ENCODE results near the gene CEACAM1. TPM values are rescaled to one million over a fixed set of nuclear protein-coding genes. Genes with fewer than 3 reads are reported as not detected.
"Not testable (repeated sequence)": the region's sequence is repeated elsewhere in the genome, so short reads cannot be mapped to it uniquely, and the experiment has no call there.

CEACAM1 gene
- total and polyA plus RNA-seq, 2 of the 13 experiments (the other 11 are each of a cell fraction or from before 2014, with no cell fraction given), result 13.5 to 332 TPM

- ATAC-seq; H3K36me3 ChIP-seq (replicated peaks in 1 of 2; ENCODE audit: control insufficient read depth in 1 of 2, insufficient read depth in 2 of 2, low read length in 2 of 2); intact Hi-C loops (cut with micrococcal nuclease; ENCODE audit: unreplicated experiment); H2AFZ ChIP-seq (ENCODE audit: low read length); CTCF ChIA-PET (ENCODE audit: low intra/inter-chr PET ratio, low total read pairs); H3K9me3 ChIP-seq (ENCODE audit: low read length); H3K79me2 ChIP-seq (ENCODE audit: insufficient read depth, low read length); in situ Hi-C loops (cut with HindIII; ENCODE audit: extremely low pct_ligation_motif_present, low pct_unique_long_range_greater_than_20kb); BruUV-seq (replicated peaks); H3K4me2 ChIP-seq (ENCODE audit: low read depth, low read length); H3K27ac ChIP-seq (ENCODE audit: extremely low read length, insufficient read depth, low read length); DNase-seq (ENCODE audit: low spot score); H3K27me3 ChIP-seq (ENCODE audit: control insufficient read depth in 1 of 2, insufficient read depth in 2 of 2, low read length in 2 of 2); H3K4me3 ChIP-seq (replicated peaks in 1 of 3; ENCODE audit: insufficient read depth in 1 of 3, low read depth in 2 of 3, low read length in 3 of 3); H3K9ac ChIP-seq (ENCODE audit: insufficient read depth, low read depth, low read length); FAIRE-seq; H4K20me1 ChIP-seq (ENCODE audit: insufficient read depth, low read length): not testable (repeated sequence)
- 37% methylated on average over 2 of the region's 2 CpGs for WGBS (ENCODE audit: low lambda C conversion rate)
- POLR2A ChIA-PET, result interaction anchor here (1.1 kb wide), 1 partner anchor 85 kb away, joined by 3 read pairs; no protein-coding TSS in a partner anchor
- peaks cover 21% of the 10 kb centered on the region for H3K4me1 ChIP-seq (ENCODE audit: insufficient read depth, low read length)
Observed at GRCh38 chr19:42535276-42535675, 7.0 kb upstream of the CEACAM1 start.

GRCh38 chr19:42534391-42534790 is 6.1 kb upstream of the CEACAM1 start:
- ATAC-seq, result no peak
- H4K20me1 ChIP-seq (ENCODE audit: insufficient read depth, low read length), result no peaks in the 10 kb centered on the region
- intact Hi-C loops (cut with micrococcal nuclease; ENCODE audit: unreplicated experiment), result no loop called here
- H3K4me3 ChIP-seq (replicated peaks in 1 of 3; ENCODE audit: insufficient read depth in 1 of 3, low read depth in 2 of 3, low read length in 3 of 3), result no peak overlapping the region
- in situ Hi-C loops (cut with HindIII; ENCODE audit: extremely low pct_ligation_motif_present, low pct_unique_long_range_greater_than_20kb), result no loop called here
- no peak for FAIRE-seq
- no peak overlapping the region for H3K27ac ChIP-seq (ENCODE audit: extremely low read length, insufficient read depth, low read length)
- CTCF ChIA-PET (ENCODE audit: low intra/inter-chr PET ratio, low total read pairs), result no interaction called here
- H3K9ac ChIP-seq (ENCODE audit: insufficient read depth, low read depth, low read length), result no peak overlapping the region
- H3K36me3 ChIP-seq (replicated peaks in 1 of 2; ENCODE audit: control insufficient read depth in 1 of 2, insufficient read depth in 2 of 2, low read length in 2 of 2), result no peaks in the 10 kb centered on the region
- H2AFZ ChIP-seq (ENCODE audit: low read length), result no peak overlapping the region
- no TSS peak for BruUV-seq (replicated peaks)
- no peak overlapping the region for H3K4me2 ChIP-seq (ENCODE audit: low read depth, low read length)
- no peak for DNase-seq (ENCODE audit: low spot score)
- POLR2A ChIA-PET, result interaction anchor here (1.1 kb wide), 1 partner anchor 84 kb away, joined by 3 read pairs; no protein-coding TSS in a partner anchor
- no peaks in the 10 kb centered on the region for H3K9me3 ChIP-seq (ENCODE audit: low read length)
- H3K27me3 ChIP-seq (ENCODE audit: control insufficient read depth in 1 of 2, insufficient read depth in 2 of 2, low read length in 2 of 2), result no peaks in the 10 kb centered on the region
- H3K79me2 ChIP-seq (ENCODE audit: insufficient read depth, low read length), result no peaks in the 10 kb centered on the region
- peaks cover 17% of the 10 kb centered on the region for H3K4me1 ChIP-seq (ENCODE audit: insufficient read depth, low read length)
- TF ChIP-seq ZNF224 (CRISPR knock-in tag; IDR thresholded peaks at IDR 0.05) (no peak), MXD4 (CRISPR knock-in tag; IDR thresholded peaks at IDR 0.05) (no peak), ZNF3 (CRISPR knock-in tag; IDR thresholded peaks at IDR 0.05) (no peak), HMGA1 (CRISPR knock-in tag; conservative IDR thresholded peaks at IDR 0.05) (no peak), ZNF562 (CRISPR knock-in tag; IDR thresholded peaks at IDR 0.05; ENCODE audit: borderline replicate concordance) (no peak), DRAP1 (CRISPR knock-in tag; IDR thresholded peaks at IDR 0.05) (no peak), ARID5B (CRISPR knock-in tag; IDR thresholded peaks at IDR 0.05) (no peak), SIN3A (IDR thresholded peaks at IDR 0.05; ENCODE audit: borderline replicate concordance, low read depth, low read length) (no peak), AGO2 (optimal IDR thresholded peaks at IDR 0.05; ENCODE audit: low read depth, low read length) (no peak), ZNF713 (CRISPR knock-in tag; IDR thresholded peaks at IDR 0.05) (no peak), RELA (CRISPR knock-in tag; IDR thresholded peaks at IDR 0.05) (no peak), HMGXB4 (CRISPR knock-in tag; IDR thresholded peaks at IDR 0.05; ENCODE audit: borderline replicate concordance in 1 of 2, low read depth in 1 of 2) (no peak), REXO4 (CRISPR knock-in tag; IDR thresholded peaks at IDR 0.05; ENCODE audit: borderline replicate concordance) (no peak)

All from HepG2 (cell line).